ENCODE measurements around the gene BAIAP2. TPM values are rescaled to one million over a fixed set of nuclear protein-coding genes. Genes with fewer than 3 reads are reported as not detected.
"Not testable (repeated sequence)": the region's sequence is repeated elsewhere in the genome, so short reads cannot be mapped to it uniquely, and the experiment has no call there.

BAIAP2 gene
- total RNA-seq, 2 experiments from 2014 or later, result 5.9 to 6.3 TPM

DNA sequence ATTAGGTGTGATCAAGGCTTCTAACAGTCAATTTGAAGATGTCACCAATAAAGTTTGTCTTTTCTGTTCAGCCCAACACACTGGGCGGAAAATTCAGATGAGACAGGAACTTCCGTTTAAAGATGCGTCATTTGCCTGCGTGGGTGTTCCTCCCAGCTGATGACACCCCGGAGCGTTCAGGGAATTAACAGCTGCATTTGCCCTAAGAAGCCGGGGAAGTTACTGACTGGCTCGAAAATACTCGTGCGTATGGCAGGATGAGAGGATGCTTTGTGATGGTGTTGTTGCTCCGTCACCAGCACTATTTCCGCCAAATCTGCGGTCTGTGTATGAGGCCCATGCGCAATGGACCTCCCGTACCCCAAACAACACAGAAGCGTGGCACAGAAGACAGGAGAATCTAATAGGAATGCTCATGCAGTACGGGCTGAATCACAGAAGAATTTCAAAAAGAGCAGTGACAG lies 118.4 kb downstream of the BAIAP2 start:
- no peak for ATAC-seq

DNA sequence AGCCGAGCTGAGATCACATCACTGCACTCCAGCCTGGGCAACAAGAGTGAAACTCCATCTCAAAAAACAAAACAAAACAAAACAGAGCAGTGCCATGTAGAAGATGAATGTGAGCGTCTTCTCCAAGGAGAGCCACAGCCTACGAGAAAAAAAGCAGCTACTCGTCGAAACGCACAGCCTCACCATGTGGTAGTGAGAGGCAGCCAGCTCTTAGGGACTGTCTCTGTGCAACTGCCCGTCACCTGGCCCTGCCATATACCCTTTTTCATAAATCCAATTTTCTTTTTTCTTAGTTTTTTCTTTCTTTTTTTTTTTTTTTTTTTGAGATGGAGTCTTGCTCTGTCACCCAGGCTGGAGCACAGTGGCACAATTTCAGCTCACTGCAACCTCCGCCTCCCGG lies 119.1 kb downstream of the BAIAP2 start:
- intact Hi-C loops (cut with micrococcal nuclease); H3K27me3 Mint-ChIP-seq; DNase-seq; H3K27ac Mint-ChIP-seq; H3K4me1 Mint-ChIP-seq (ENCODE audit: low read depth); H3K9me3 Mint-ChIP-seq; POLR2A ChIA-PET; H3K36me3 Mint-ChIP-seq (ENCODE audit: low read depth); H3K4me3 Mint-ChIP-seq; CTCF ChIA-PET; ATAC-seq: not testable (repeated sequence)

More for the DNA sequence above, 118.4 kb downstream of the BAIAP2 start:
- Mint-ChIP-seq H3K27me3 (peaks cover 2% of the 10 kb centered on the region), H3K4me1 (ENCODE audit: low read depth) (no peaks in the 10 kb centered on the region), H3K9me3 (no peaks in the 10 kb centered on the region), H3K4me3 (no peak overlapping the region), H3K36me3 (ENCODE audit: low read depth) (no peaks in the 10 kb centered on the region), H3K27ac (no peak overlapping the region)
- intact Hi-C loops (cut with micrococcal nuclease), result no loop called here
- POLR2A ChIA-PET, result no interaction called here
- CTCF ChIA-PET, result no interaction called here
- no peak for DNase-seq
- TF ChIP-seq, protein P1, sequence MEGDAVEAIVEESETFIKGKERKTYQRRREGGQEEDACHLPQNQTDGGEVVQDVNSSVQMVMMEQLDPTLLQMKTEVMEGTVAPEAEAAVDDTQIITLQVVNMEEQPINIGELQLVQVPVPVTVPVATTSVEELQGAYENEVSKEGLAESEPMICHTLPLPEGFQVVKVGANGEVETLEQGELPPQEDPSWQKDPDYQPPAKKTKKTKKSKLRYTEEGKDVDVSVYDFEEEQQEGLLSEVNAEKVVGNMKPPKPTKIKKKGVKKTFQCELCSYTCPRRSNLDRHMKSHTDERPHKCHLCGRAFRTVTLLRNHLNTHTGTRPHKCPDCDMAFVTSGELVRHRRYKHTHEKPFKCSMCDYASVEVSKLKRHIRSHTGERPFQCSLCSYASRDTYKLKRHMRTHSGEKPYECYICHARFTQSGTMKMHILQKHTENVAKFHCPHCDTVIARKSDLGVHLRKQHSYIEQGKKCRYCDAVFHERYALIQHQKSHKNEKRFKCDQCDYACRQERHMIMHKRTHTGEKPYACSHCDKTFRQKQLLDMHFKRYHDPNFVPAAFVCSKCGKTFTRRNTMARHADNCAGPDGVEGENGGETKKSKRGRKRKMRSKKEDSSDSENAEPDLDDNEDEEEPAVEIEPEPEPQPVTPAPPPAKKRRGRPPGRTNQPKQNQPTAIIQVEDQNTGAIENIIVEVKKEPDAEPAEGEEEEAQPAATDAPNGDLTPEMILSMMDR (IDR thresholded peaks at IDR 0.05), result no peak

DNA sequence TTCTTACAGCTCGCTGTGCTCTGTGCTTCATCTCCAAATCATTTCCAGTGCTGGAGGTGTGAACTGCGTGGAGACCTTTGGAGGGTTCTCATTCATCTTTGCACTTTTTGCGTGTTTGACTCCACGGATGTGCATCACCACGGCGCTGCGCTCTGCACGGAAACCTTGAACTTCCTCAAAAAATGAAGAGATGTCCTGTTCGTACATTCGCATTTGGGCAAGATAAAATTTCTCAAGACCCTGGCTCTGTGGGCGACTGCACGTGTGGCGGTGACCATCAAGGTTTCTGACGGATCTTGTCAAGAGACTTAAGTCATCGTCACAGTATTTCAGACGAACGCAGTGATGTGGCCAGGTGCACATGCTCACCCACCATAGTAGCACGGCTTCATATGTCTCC lies 120.0 kb downstream of the BAIAP2 start:
- Mint-ChIP-seq H3K36me3 (ENCODE audit: low read depth) (no peaks in the 10 kb centered on the region), H3K27me3 (peaks cover 2% of the 10 kb centered on the region), H3K9me3 (no peaks in the 10 kb centered on the region), H3K4me1 (ENCODE audit: low read depth) (no peaks in the 10 kb centered on the region), H3K27ac (no peak overlapping the region), H3K4me3 (no peak overlapping the region)
- DNase-seq, result no peak
- intact Hi-C loops (cut with micrococcal nuclease), result no loop called here
- TF ChIP-seq, protein P1 (IDR thresholded peaks at IDR 0.05), result no peak
- CTCF ChIA-PET, result interaction anchor here (1.3 kb wide), 1 partner anchor 10 kb away, joined by 3 read pairs; no protein-coding TSS in a partner anchor
- no peak for ATAC-seq
- POLR2A ChIA-PET, result no interaction called here

DNA sequence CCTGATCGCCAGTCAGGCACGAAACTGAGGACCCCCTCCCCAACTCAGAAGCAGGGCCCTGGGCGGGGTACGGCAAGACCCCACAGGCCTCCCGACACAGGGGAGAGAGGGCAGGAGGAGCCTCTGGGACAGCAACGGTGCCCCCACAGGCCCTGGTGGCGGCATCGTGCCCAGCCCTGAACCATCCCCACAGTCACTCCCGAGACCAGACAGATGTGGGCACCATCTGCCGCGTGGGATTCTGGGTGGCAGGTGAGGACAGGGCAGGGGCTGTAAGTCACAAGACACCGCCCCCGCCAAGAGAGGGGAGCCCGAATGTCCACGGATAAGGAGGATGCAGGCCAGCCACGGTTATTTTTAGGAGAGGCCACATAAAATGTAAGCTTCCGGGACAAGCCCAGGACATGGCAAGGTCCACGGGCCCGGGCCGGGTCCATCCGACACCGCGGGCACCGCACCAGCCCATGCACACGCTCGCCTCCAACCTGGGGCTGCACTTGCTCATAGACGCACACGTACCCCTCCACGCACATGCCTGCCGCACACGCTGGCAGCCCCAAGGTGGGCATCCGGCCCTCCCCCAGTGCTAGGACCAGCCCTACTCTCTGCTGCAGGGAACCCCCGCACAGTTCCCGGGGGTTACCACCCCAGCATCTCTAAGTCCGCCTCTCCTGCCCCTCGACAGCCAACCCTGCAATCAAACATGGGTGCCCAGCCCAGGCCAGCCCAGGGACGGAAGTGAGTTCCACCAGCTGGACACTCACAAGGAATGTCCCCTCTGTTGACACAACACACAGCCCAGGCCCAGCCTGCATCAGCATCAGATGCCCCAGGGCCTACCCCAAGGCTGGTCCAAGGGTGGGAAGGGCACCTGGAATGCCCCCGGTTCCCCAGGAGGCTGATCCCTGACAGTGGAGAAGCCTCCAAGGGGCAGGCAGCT lies 122.2 kb downstream of the BAIAP2 start:
- no peaks in the 10 kb centered on the region for H3K4me1 Mint-ChIP-seq (ENCODE audit: low read depth)

DNA sequence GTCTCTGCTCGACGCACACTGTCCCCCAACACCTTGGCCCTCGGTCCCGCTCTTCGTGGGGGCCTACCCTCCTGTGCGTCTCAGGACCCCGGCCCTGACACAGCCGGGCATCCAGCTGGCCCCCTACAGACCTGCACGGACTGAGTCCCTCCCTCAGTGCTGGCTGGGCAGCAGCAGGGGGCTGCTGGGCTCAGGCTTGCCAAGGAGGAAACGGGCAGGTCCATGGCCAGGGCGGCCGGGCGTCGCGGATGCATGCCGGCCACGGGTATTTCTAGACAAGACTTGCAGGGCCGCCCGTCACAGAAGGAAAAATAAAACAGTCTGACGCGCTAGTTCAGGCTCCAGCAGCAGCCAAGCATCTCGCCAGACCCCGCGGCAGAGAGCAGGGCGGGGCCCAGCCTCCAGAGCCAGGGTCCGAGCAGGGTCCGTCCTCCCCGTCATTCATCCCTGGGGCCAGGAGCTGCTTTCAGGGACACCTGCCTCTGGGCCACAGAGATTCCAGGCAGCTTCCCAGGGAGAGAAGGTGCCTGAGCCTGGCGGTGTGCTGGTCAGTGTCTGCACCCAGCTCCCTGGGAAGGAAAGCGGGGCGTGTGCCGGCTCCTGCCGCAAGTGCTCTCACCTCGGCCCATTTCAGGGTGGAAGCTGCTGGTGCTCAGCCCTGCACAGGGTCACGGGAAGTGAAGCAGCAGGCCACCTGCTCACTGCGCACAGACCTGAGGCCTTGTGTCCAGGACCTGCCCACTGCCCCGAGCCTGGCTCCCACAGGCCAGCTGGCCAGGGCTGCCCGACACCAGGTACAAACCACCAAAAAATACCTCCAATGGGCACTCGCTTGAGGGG lies 123.1 kb downstream of the BAIAP2 start:
- Mint-ChIP-seq H3K27ac (no peak overlapping the region), H3K9me3 (no peaks in the 10 kb centered on the region), H3K4me1 (ENCODE audit: low read depth) (no peaks in the 10 kb centered on the region), H3K27me3 (peaks cover 7% of the 10 kb centered on the region), H3K36me3 (ENCODE audit: low read depth) (no peaks in the 10 kb centered on the region), H3K4me3 (no peak overlapping the region)
- ATAC-seq (no peak), DNase-seq (no peak)
- intact Hi-C loops (cut with micrococcal nuclease), result no loop called here
- TF ChIP-seq, protein P1 (IDR thresholded peaks at IDR 0.05), result no peak
- CTCF ChIA-PET, result no interaction called here
- POLR2A ChIA-PET, result no interaction called here

More for the DNA sequence above, 122.2 kb downstream of the BAIAP2 start:
- ChIA-PET CTCF (no interaction called here), POLR2A (no interaction called here)
- Mint-ChIP-seq H3K9me3 (no peaks in the 10 kb centered on the region), H3K27ac (no peak overlapping the region), H3K4me3 (no peak overlapping the region), H3K27me3 (peaks cover 7% of the 10 kb centered on the region), H3K36me3 (ENCODE audit: low read depth) (no peaks in the 10 kb centered on the region)
- DNase-seq (no peak), ATAC-seq (no peak)
- TF ChIP-seq, protein P1 (IDR thresholded peaks at IDR 0.05), result no peak
- intact Hi-C loops (cut with micrococcal nuclease), result no loop called here

Data from activated CD8-positive, alpha-beta T cell treated with anti-CD3 and anti-CD28 coated beads for 36 hours (primary cell).